Parathyroid adenoma (tissue), 2 donors: ENCODE data around the gene SLC2A6.
A peak's percentile ranks its signal among the peaks of the same experiment; 100 is the strongest.

Source experiments
- H2AFZ ChIP-seq: fragments of 300-600 bp; sonication (generic); one replicate; pipeline ENCODE4 v1.7.0; 2017; ENCODE audit warnings: antibody characterized with exemption, mild to moderate bottlenecking
- H3K27ac ChIP-seq: fragments of 300-600 bp; sonication (generic); one replicate; pipeline ENCODE4 v1.7.0; 2017
- H3K27me3 ChIP-seq: fragments of 300-600 bp; sonication (generic); one replicate; pipeline ENCODE4 v1.7.0; 2017; ENCODE audit warnings: low read length; ENCODE audit not compliant: control insufficient read depth, insufficient read depth
- H3K36me3 ChIP-seq: fragments of 300-600 bp; sonication (generic); one replicate; pipeline ENCODE4 v1.7.0; 2017; ENCODE audit warnings: low read length; ENCODE audit not compliant: control insufficient read depth, insufficient read depth
- H3K4me1 ChIP-seq: fragments of 300-600 bp; sonication (generic); one replicate; pipeline ENCODE4 v1.7.0; 2017; ENCODE audit warnings: control low read depth
- H3K4me2 ChIP-seq: fragments of 300-600 bp; sonication (generic); one replicate; pipeline ENCODE4 v1.7.0; 2017; ENCODE audit warnings: low read length
- H3K4me3 ChIP-seq: fragments of 300-600 bp; sonication (generic); one replicate; pipeline ENCODE4 v1.7.0; 2017; ENCODE audit warnings: low read depth, low read length
- H3K79me2 ChIP-seq: fragments of 300-600 bp; sonication (generic); one replicate; pipeline ENCODE4 v1.7.0; 2017; ENCODE audit warnings: control low read depth
- H3K9ac ChIP-seq: fragments of 300-600 bp; sonication (generic); one replicate; pipeline ENCODE4 v1.7.0; 2017; ENCODE audit warnings: mild to moderate bottlenecking
- H3K9me3 ChIP-seq: fragments of 300-600 bp; sonication (generic); one replicate; pipeline ENCODE4 v1.7.0; 2017; ENCODE audit warnings: low read length; ENCODE audit not compliant: control insufficient read depth
- CTCF ChIP-seq: fragments of 300-600 bp; sonication (generic); IDR thresholded peaks from one replicate; pipeline ENCODE4 v1.7.0; 2017; ENCODE audit warnings: antibody characterized with exemption, mild to moderate bottlenecking
- donor health status: primary hyperparathyroidism.

Gene SLC2A6

GRCh38 chr9:133429641-133430161 is 49.2 kb downstream of the SLC2A6 start:
- no peaks in the 10 kb centered on the region for H3K9me3 ChIP-seq
- peak overlapping the region; percentile 58 for H2AFZ ChIP-seq
- H3K27ac ChIP-seq = no peak overlapping the region
- TF ChIP-seq CTCF = peak; percentile 25
- H3K9ac ChIP-seq = no peak overlapping the region
- H3K4me1 ChIP-seq = no peaks in the 10 kb centered on the region
- no peak overlapping the region for H3K4me3 ChIP-seq
- H3K79me2 ChIP-seq = no peaks in the 10 kb centered on the region
- H3K4me2 ChIP-seq = no peak overlapping the region
- no peaks in the 10 kb centered on the region for H3K27me3 ChIP-seq
- H3K36me3 ChIP-seq = no peaks in the 10 kb centered on the region

- H3K9ac ChIP-seq = no peak overlapping the region
- H3K36me3 ChIP-seq = no peaks in the 10 kb centered on the region
- H3K4me1 ChIP-seq = no peaks in the 10 kb centered on the region
- TF ChIP-seq CTCF = no peak
- no peaks in the 10 kb centered on the region for H3K9me3 ChIP-seq
- H3K4me3 ChIP-seq = no peak overlapping the region
- no peak overlapping the region for H3K4me2 ChIP-seq
- no peaks in the 10 kb centered on the region for H3K27me3 ChIP-seq
- no peak overlapping the region for H3K27ac ChIP-seq
- H2AFZ ChIP-seq = peak overlapping the region; percentile 58
- no peaks in the 10 kb centered on the region for H3K79me2 ChIP-seq
These were observed 49.7 kb downstream of the SLC2A6 start for GRCh38 chr9:133429214-133429613.

GRCh38 chr9:133428617-133429101 is 50.2 kb downstream of the SLC2A6 start:
- H3K27ac ChIP-seq = no peak overlapping the region
- no peaks in the 10 kb centered on the region for H3K9me3 ChIP-seq
- no peaks in the 10 kb centered on the region for H3K79me2 ChIP-seq
- no peaks in the 10 kb centered on the region for H3K27me3 ChIP-seq
- H3K4me1 ChIP-seq = no peaks in the 10 kb centered on the region
- no peaks in the 10 kb centered on the region for H3K36me3 ChIP-seq
- no peak overlapping the region for H2AFZ ChIP-seq
- no peak overlapping the region for H3K4me2 ChIP-seq
- no peak overlapping the region for H3K9ac ChIP-seq
- peak overlapping the region; percentile 11 for H3K4me3 ChIP-seq
- no peak for TF ChIP-seq CTCF

- Histone ChIP-seq H3K4me2 (peak overlapping the region; percentile 72), H3K27me3 (no peaks in the 10 kb centered on the region), H3K9ac (no peak overlapping the region), H2AFZ (peak overlapping the region; percentile 46), H3K9me3 (no peaks in the 10 kb centered on the region), H3K27ac (peak overlapping the region; percentile 51), H3K36me3 (no peaks in the 10 kb centered on the region), H3K4me3 (no peak overlapping the region), H3K79me2 (no peaks in the 10 kb centered on the region), H3K4me1 (no peaks in the 10 kb centered on the region)
- no peak for TF ChIP-seq CTCF
These were observed 51.1 kb downstream of the SLC2A6 start for GRCh38 chr9:133427658-133428348.

GRCh38 chr9:133426011-133426410 is 52.9 kb downstream of the SLC2A6 start:
- H3K4me2 ChIP-seq = no peak overlapping the region
- H3K27me3 ChIP-seq = no peaks in the 10 kb centered on the region
- no peak overlapping the region for H3K27ac ChIP-seq
- no peak overlapping the region for H3K9ac ChIP-seq
- TF ChIP-seq CTCF = no peak
- no peaks in the 10 kb centered on the region for H3K79me2 ChIP-seq
- no peaks in the 10 kb centered on the region for H3K4me1 ChIP-seq
- no peaks in the 10 kb centered on the region for H3K36me3 ChIP-seq
- no peak overlapping the region for H2AFZ ChIP-seq
- H3K9me3 ChIP-seq = no peaks in the 10 kb centered on the region
- H3K4me3 ChIP-seq = no peak overlapping the region
